HepG2 (cell line): ENCODE data around the gene MAGEA8. TPM values are rescaled to one million over a fixed set of nuclear protein-coding genes. Genes with fewer than 3 reads are reported as not detected.

Source experiments
- ATAC-seq: fragments of 200-7000 bp; cut with Tn5 transposase; 3 replicates; pipeline ENCODE4 v1.9.1; 2020; ENCODE audit warnings: mild to moderate bottlenecking, moderate library complexity
- BruUV-seq: library from RNA; stranded (reverse); fragments of 400-500 nt; replicated peaks from 2 replicates; lab custom pipeline; 2021; lab: Mats Ljungman, UMichigan
- CTCF ChIA-PET: fragments of 300-600 bp; formaldehyde crosslinking; extraction: SDS; loops from one replicate; lab custom pipeline; 2021; ENCODE audit warnings: low total read pairs, inconsistent platforms, low intra/inter-chr PET ratio; lab: Yijun Ruan, JAX
- POLR2A ChIA-PET: fragments of 350-600 bp; sonication (Branson Sonifier 250); formaldehyde crosslinking; loops from one replicate; lab custom pipeline; 2020; ENCODE audit warnings: antibody characterized with exemption, inconsistent platforms; lab: Yijun Ruan, JAX
- DNase-seq: peaks from one replicate; pipeline ENCODE4 v3.0.0-alpha.2; 2015; ENCODE audit warnings: low spot score
- FAIRE-seq: peaks from 3 replicates; lab custom pipeline; 2011; peaks lifted over from hg19 to GRCh38; lab: Jason Lieb, UNC
- H2AFZ ChIP-seq: one replicate; pipeline ENCODE4 v1.6.1; 2011; ENCODE audit warnings: low read length, inconsistent platforms
- H3K27ac ChIP-seq: fragments of 300-600 bp; 3 replicates; pipeline ENCODE4 v1.8.0; 2011; ENCODE audit warnings: mixed run types, mild to moderate bottlenecking, mixed read lengths, low read length, inconsistent platforms; ENCODE audit not compliant: insufficient read depth; ENCODE audit errors: extremely low read length
- H3K27me3 ChIP-seq, 2 experiments: fragments of 200-600 bp in 1 of 2; 2 replicates in 1 of 2; 3 replicates in 1 of 2; pipeline versions ENCODE4 v1.6.0 to v1.8.0; 2011; ENCODE audit warnings: low read length in 2 of 2, mild to moderate bottlenecking in 2 of 2, moderate library complexity in 2 of 2, inconsistent platforms in 1 of 2; ENCODE audit not compliant: insufficient read depth in 2 of 2, control insufficient read depth in 1 of 2
- H3K36me3 ChIP-seq, 2 experiments: fragments of 200-600 bp in 1 of 2; replicated peaks in 1 of 2; 2 replicates in 1 of 2; 3 replicates in 1 of 2; pipeline versions ENCODE4 v1.5.1 to v1.8.0; 2011; ENCODE audit warnings: low read length in 2 of 2, inconsistent platforms in 1 of 2; ENCODE audit not compliant: insufficient read depth in 2 of 2, control insufficient read depth in 1 of 2
- H3K4me1 ChIP-seq: 2 replicates; pipeline ENCODE4 v1.5.1; 2012; ENCODE audit warnings: low read length, inconsistent platforms; ENCODE audit not compliant: insufficient read depth
- H3K4me2 ChIP-seq: 2 replicates; pipeline ENCODE4 v1.6.0; 2011; ENCODE audit warnings: low read depth, low read length, inconsistent platforms
- H3K4me3 ChIP-seq, 3 experiments: fragments of 200-600 bp in 1 of 3; sonication (generic), shearing (Covaris generic) in 1 of 3; replicated peaks in 1 of 3; 2 replicates each; pipeline ENCODE4 v1.5.1; 2011 to 2016; ENCODE audit warnings: low read length in 3 of 3, inconsistent platforms in 2 of 3, low read depth in 2 of 3, mild to moderate bottlenecking in 2 of 3, control low read depth in 1 of 3, mixed read lengths in 1 of 3; ENCODE audit not compliant: insufficient read depth in 1 of 3
- H3K79me2 ChIP-seq: one replicate; pipeline ENCODE4 v1.6.1; 2011; ENCODE audit warnings: low read length, inconsistent platforms; ENCODE audit not compliant: insufficient read depth
- H3K9ac ChIP-seq: 2 replicates; pipeline ENCODE4 v1.6.0; 2011; ENCODE audit warnings: mild to moderate bottlenecking, low read depth, low read length, inconsistent platforms; ENCODE audit not compliant: insufficient read depth
- H3K9me3 ChIP-seq: 2 replicates; pipeline ENCODE4 v1.5.1; 2012; ENCODE audit warnings: mild to moderate bottlenecking, low read length
- H4K20me1 ChIP-seq: 2 replicates; pipeline ENCODE4 v1.6.0; 2011; ENCODE audit warnings: inconsistent platforms, mild to moderate bottlenecking, low read length, moderate library complexity; ENCODE audit not compliant: insufficient read depth
- MAFK ChIP-seq, 2 experiments: IDR thresholded peaks in 1 of 2; conservative IDR thresholded peaks in 1 of 2; 2 replicates each; pipeline ENCODE4 v1.6.1; 2011; ENCODE audit warnings: improper control_type of control experiment in 2 of 2, low read length in 2 of 2
- NCOA1 ChIP-seq: sonication (generic); formaldehyde crosslinking; IDR thresholded peaks from 2 replicates; pipeline ENCODE4 v1.9.0; 2021; ENCODE audit warnings: missing genetic modification reagents
- RERE ChIP-seq: IDR thresholded peaks from 2 replicates; pipeline ENCODE4 v1.6.1; 2016; ENCODE audit warnings: low read depth, missing genetic modification reagents, missing compliant biosample characterization
- ZNF878 ChIP-seq: sonication (generic); formaldehyde crosslinking; IDR thresholded peaks from 2 replicates; pipeline ENCODE4 v1.8.1; 2023; ENCODE audit warnings: mild to moderate bottlenecking, missing genetic modification reagents, moderate library complexity
- in situ Hi-C: cut with HindIII; loops from 2 replicates; pipeline ENCODE4 v1.10.0; 2017; ENCODE audit warnings: low pct_unique_long_range_greater_than_20kb; ENCODE audit not compliant: extremely low pct_ligation_motif_present
- intact Hi-C: fragments of 100-400 bp; cut with micrococcal nuclease; formaldehyde crosslinking; loops from one replicate; pipeline ENCODE4 v1.10.0; 2022; ENCODE audit not compliant: unreplicated experiment
- polyA plus RNA-seq, 8 experiments: library from polyadenylated mRNA; depleted of rRNA in 3 of 8; stranded (reverse) in 7 of 8; unstranded in 1 of 8; fragments of >200 nt; fragmentation: Illumina TruSeq in 4 of 8; extraction: Trizol in 4 of 8; gene quantifications; 2 replicates each; pipeline versions ENCODE4 v1.2.1 to v1.2.3, GENCODE V29; 2011 to 2016; ENCODE audit warnings: low read depth in 4 of 8, missing spikeins in 1 of 8, mixed read lengths in 1 of 8; ENCODE audit not compliant: insufficient read depth in 1 of 8
- total RNA-seq, 5 experiments: library from RNA; depleted of rRNA; stranded (reverse); fragments of >200 nt; fragmentation: Illumina TruSeq; extraction: Trizol; gene quantifications; 2 replicates each; pipeline ENCODE4 v1.2.3, GENCODE V29; 2016; ENCODE audit warnings: low read depth in 1 of 5

Gene MAGEA8
- total and polyA plus RNA-seq, 2 of the 13 experiments (the other 11 are each of a cell fraction or from before 2014, with no cell fraction given) = not detected

DNA sequence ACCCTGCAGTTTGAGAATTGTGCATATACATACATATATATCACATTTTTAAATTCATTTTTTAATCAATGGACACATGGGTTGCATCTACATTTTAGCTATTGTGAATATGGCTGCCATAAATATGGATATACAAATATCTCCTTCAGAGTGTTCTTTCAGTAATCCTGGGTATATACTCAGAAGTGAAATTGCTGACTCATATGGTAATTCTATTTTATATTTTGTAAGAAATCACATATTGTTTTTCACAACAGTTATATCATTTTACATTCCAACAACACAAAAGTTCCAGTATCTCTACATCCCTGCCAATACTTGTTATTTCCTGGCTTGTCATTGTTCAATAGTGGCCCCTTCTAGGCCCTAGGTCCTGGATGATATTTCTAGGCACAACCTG, 27.7 kb downstream of the MAGEA8 start:
- no peaks in the 10 kb centered on the region for H4K20me1 ChIP-seq
- intact Hi-C loops = no loop called here
- DNase-seq = no peak
- in situ Hi-C loops = no loop called here
- no peak overlapping the region for H3K27ac ChIP-seq
- BruUV-seq = no TSS peak
- POLR2A ChIA-PET = no interaction called here
- H3K27me3 ChIP-seq = no peaks in the 10 kb centered on the region
- no peaks in the 10 kb centered on the region for H3K79me2 ChIP-seq
- H3K9me3 ChIP-seq = no peaks in the 10 kb centered on the region
- H3K4me1 ChIP-seq = no peaks in the 10 kb centered on the region
- H3K4me2 ChIP-seq = no peak overlapping the region
- peak; percentile 9 to 67; a peak in 2 of 4 replicates for TF ChIP-seq MAFK (conservative IDR thresholded peaks at IDR 0.05 in 1 of 2, IDR thresholded peaks at IDR 0.05 in 1 of 2; ENCODE audit: low read length in 2 of 2)
- no peak for TF ChIP-seq ZNF878 (CRISPR knock-in tag)
- TF ChIP-seq RERE = no peak
- no peak for TF ChIP-seq NCOA1 (CRISPR knock-in tag)
- TF ChIP-seq, all 625 proteins: peak for 1
- Histone ChIP-seq H3K36me3 (no peaks in the 10 kb centered on the region), H2AFZ (no peak overlapping the region), H3K4me3 (no peak overlapping the region), H3K9ac (no peak overlapping the region)
- CTCF ChIA-PET = no interaction called here
- ATAC-seq (no peak), FAIRE-seq (no peak)
